OCI-LY7 (cell line): Measurements from ENCODE around the gene MMP19.

Experiments
- CTCF ChIP-seq: fragments of 200-600 bp; sonication (generic); conservative IDR thresholded peaks from 2 replicates; pipeline ENCODE4 v1.5.1; 2014; ENCODE audit warnings: mild to moderate bottlenecking, antibody characterized with exemption, low read length, moderate library complexity, mixed read lengths
- EZH2phosphoT487 ChIP-seq: fragments of 200-600 bp; sonication (generic); IDR thresholded peaks from 2 replicates; pipeline ENCODE4 v1.6.1; 2018; ENCODE audit warnings: low read depth, borderline replicate concordance, mild to moderate bottlenecking, mixed run types, antibody characterized with exemption, low read length, moderate library complexity, mixed read lengths

- TF ChIP-seq CTCF (no peak), EZH2phosphoT487 (no peak)
Observed at GRCh38 chr12:55843431-55843830, 695 bp upstream of the MMP19 start.
